Aorta (tissue), 5 donors: Measurements from ENCODE around the gene BTBD9. TPM values are rescaled to one million over a fixed set of nuclear protein-coding genes. Genes with fewer than 3 reads are reported as not detected.

Experiments used
- ATAC-seq: fragments of 200-7000 bp; cut with Tn5 transposase; one replicate; pipeline ENCODE4 v1.9.1; 2022; ENCODE audit warnings: moderate library complexity; ENCODE audit not compliant: low FRiP score
- DNase-seq, 2 donors: peaks; one replicate each; pipeline ENCODE4 v3.0.0-alpha.2; 2020
- H3K27ac ChIP-seq, 2 donors: one replicate each; pipeline ENCODE4 v1.5.1; 2013; ENCODE audit warnings: low read length in 2 of 2, mild to moderate bottlenecking in 2 of 2, moderate library complexity in 2 of 2, control low read depth in 1 of 2, inconsistent platforms in 1 of 2, low read depth in 1 of 2
- H3K27me3 ChIP-seq, 2 donors: one replicate each; pipeline ENCODE4 v1.6.1; 2013; ENCODE audit warnings: control low read depth in 1 of 2, low read length in 1 of 2, mild to moderate bottlenecking in 1 of 2, moderate library complexity in 1 of 2; ENCODE audit not compliant: insufficient read depth in 2 of 2, control insufficient read depth in 1 of 2
- H3K36me3 ChIP-seq, 2 donors: one replicate each; pipeline ENCODE4 v1.6.1; 2013; ENCODE audit warnings: control low read depth in 1 of 2, low read length in 1 of 2, mild to moderate bottlenecking in 1 of 2; ENCODE audit not compliant: insufficient read depth in 2 of 2, control insufficient read depth in 1 of 2
- H3K4me1 ChIP-seq, 2 donors: one replicate each; pipeline ENCODE4 v1.6.1; 2013; ENCODE audit warnings: low read length in 2 of 2, control low read depth in 1 of 2, mild to moderate bottlenecking in 1 of 2, moderate library complexity in 1 of 2; ENCODE audit not compliant: insufficient read depth in 2 of 2, control insufficient read depth in 1 of 2
- H3K4me3 ChIP-seq, 2 donors: one replicate each; pipeline ENCODE4 v1.5.1; 2013; ENCODE audit warnings: low read length in 2 of 2, control low read depth in 1 of 2, mild to moderate bottlenecking in 1 of 2
- H3K9me3 ChIP-seq: one replicate; pipeline ENCODE4 v1.6.1; 2013; ENCODE audit warnings: mild to moderate bottlenecking, low read length; ENCODE audit not compliant: control insufficient read depth
- WGBS, 2 donors: extraction: QIAGEN DNeasy Blood & Tissue Kit; methylation state at CpG; one replicate each; pipeline ENCODE4 v1.1.7; 2013; 5-methylcytosine and 5-hydroxymethylcytosine counted together
- intact Hi-C, 2 donors: fragments of 100-400 bp; cut with DNase I; formaldehyde crosslinking; loops; one replicate each; pipeline versions ENCODE4 v1.14.2 to v1.15.0; 2022
- polyA plus RNA-seq, 2 donors: library from polyadenylated mRNA; stranded (reverse); fragments of 200-250 nt; gene quantifications; one replicate each; pipeline ENCODE4 v1.2.3, GENCODE V29; 2013
- total RNA-seq, 2 donors: library from RNA; stranded (reverse); fragmentation: NEBNext Ultra II Directional; extraction: Animal tissue kit (Norgen Biotek cat#: 25700); gene quantifications; one replicate each; pipeline ENCODE4 v1.2.1, GENCODE V29; 2021
- donor health status: healthy with polysubstance abuse.
- donor health status: Bipolar disorder and iron deficiency.
- donor health status: DM: no; HTN: no; CAD: no.
- donor health status: DM: no; HTN: no; CAD: no.
- donor health status: DM: yes; HTN: yes; CAD: no.

The BTBD9 gene
- total and polyA plus RNA-seq, 4 donors, result 1.5 to 23.6 (median 12.4) TPM

DNA sequence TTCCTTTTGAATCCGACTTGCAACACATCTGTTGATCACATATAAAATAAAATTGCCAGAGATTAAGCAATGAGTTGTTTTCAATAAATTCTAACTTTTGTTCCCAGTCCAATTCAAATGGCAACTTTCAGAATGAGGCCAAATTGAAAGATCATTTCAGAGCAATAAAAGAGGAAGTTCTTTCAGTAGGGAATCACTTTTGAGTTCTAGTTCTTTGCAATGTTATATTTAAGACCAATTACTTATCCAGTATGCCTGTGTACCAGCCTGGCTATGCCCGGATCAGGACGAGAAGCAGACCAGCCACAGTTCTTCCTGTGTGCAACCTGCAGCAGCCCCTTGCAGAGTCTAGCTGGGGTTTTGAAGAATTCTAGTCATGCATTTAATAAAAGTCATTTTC is 232.5 kb downstream of the BTBD9 start:
- ATAC-seq (no peak), DNase-seq (no peak)
- no peaks in the 10 kb centered on the region for H3K36me3 ChIP-seq
- no peaks in the 10 kb centered on the region for H3K9me3 ChIP-seq
- 80 to 84% methylated on average over 3 of the region's 3 CpGs for WGBS, 2 donors
- no peak overlapping the region for H3K27ac ChIP-seq
- H3K4me3 ChIP-seq, result no peak overlapping the region
- intact Hi-C loops, result no loop called here
- no peaks in the 10 kb centered on the region for H3K27me3 ChIP-seq
- peaks cover 0 to 3% of the 10 kb centered on the region in 2 donors for H3K4me1 ChIP-seq

GRCh38 chr6:38406096-38406495 is 233.6 kb downstream of the BTBD9 start:
- Histone ChIP-seq H3K4me1 (peaks cover 0 to 3% of the 10 kb centered on the region in 2 donors), H3K9me3 (no peaks in the 10 kb centered on the region), H3K36me3 (no peaks in the 10 kb centered on the region), H3K27me3 (no peaks in the 10 kb centered on the region), H3K4me3 (no peak overlapping the region), H3K27ac (no peak overlapping the region)
- intact Hi-C loops, result no loop called here
- WGBS, 2 donors, result 84 to 95% methylated on average over 1 of the region's 1 CpG
- no peak for ATAC-seq
- no peak for DNase-seq

GRCh38 chr6:38404900-38405556 is 234.7 kb downstream of the BTBD9 start:
- Histone ChIP-seq H3K27ac (no peak overlapping the region), H3K4me3 (no peak overlapping the region), H3K27me3 (no peaks in the 10 kb centered on the region), H3K36me3 (no peaks in the 10 kb centered on the region), H3K9me3 (no peaks in the 10 kb centered on the region), H3K4me1 (peaks cover 0 to 3% of the 10 kb centered on the region in 2 donors)
- ATAC-seq (no peak), DNase-seq (no peak)
- WGBS, 2 donors, result 18 to 19% methylated on average over 3 of the region's 3 CpGs
- intact Hi-C loops, result no loop called here

DNA sequence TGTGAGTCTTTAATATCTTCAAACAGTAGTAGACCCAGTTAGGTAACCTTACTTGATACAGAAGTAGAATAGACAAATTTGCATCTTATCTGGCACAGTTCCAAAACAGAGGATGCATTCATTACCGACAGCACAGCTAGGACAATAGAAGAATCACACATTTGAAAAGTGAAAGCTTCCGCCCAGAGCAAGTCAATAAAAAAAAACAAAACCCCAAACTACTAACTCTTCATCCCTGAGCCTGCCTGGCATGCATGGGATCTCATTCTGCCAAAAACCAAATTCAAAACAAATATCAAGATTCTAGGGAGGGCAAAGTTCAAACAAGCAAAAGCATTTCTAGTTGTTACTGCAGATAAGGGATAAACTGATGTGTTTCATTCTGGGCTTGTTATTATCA is 235.4 kb downstream of the BTBD9 start:
- no peak overlapping the region for H3K4me3 ChIP-seq
- WGBS, 2 donors, result 9 to 16% methylated on average over 2 of the region's 2 CpGs
- H3K27me3 ChIP-seq, result no peaks in the 10 kb centered on the region
- no peak for ATAC-seq
- intact Hi-C loops, result no loop called here
- peaks cover 0 to 3% of the 10 kb centered on the region in 2 donors for H3K4me1 ChIP-seq
- no peaks in the 10 kb centered on the region for H3K36me3 ChIP-seq
- DNase-seq, result no peak
- H3K9me3 ChIP-seq, result no peaks in the 10 kb centered on the region
- H3K27ac ChIP-seq, result no peak overlapping the region

DNA sequence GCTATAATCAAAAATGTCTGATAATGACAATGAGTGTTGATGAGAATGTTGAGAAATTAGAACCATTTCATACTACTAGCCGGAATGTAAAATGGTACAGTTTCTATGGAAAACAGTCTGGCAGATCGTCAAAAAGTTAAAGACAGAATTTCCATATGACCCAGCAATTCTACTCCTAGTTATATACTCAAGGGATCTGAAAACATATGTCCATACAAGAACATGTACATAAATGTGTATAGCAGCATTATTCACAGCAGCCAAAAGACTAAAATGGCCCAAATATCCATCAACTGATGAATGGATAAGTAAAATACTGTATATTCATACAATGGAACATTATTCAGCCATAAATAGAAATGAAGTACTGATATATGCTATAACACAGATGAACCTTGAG is 236.2 kb downstream of the BTBD9 start:
- WGBS, 2 donors, result 85 to 87% methylated on average over 2 of the region's 2 CpGs
- no peaks in the 10 kb centered on the region for H3K27me3 ChIP-seq
- H3K4me3 ChIP-seq, result no peak overlapping the region
- intact Hi-C loops, result no loop called here
- ATAC-seq (no peak), DNase-seq (no peak)
- H3K4me1 ChIP-seq, result peaks cover 0 to 3% of the 10 kb centered on the region in 2 donors
- H3K36me3 ChIP-seq, result no peaks in the 10 kb centered on the region
- no peaks in the 10 kb centered on the region for H3K9me3 ChIP-seq
- H3K27ac ChIP-seq, result no peak overlapping the region

- no peaks in the 10 kb centered on the region for H3K27me3 ChIP-seq
- no peak overlapping the region for H3K27ac ChIP-seq
- intact Hi-C loops, result no loop called here
- H3K36me3 ChIP-seq, result no peaks in the 10 kb centered on the region
- no peak overlapping the region for H3K4me3 ChIP-seq
- peaks cover 0 to 3% of the 10 kb centered on the region in 2 donors for H3K4me1 ChIP-seq
- no peaks in the 10 kb centered on the region for H3K9me3 ChIP-seq
- WGBS, 2 donors, result 95 to 97% methylated on average over 1 of the region's 1 CpG
- ATAC-seq, result no peak
- no peak for DNase-seq
Measured at GRCh38 chr6:38400764-38401163, 239.0 kb downstream of the BTBD9 start.

- Histone ChIP-seq H3K9me3 (no peaks in the 10 kb centered on the region), H3K36me3 (no peaks in the 10 kb centered on the region), H3K4me3 (no peak overlapping the region), H3K27ac (no peak overlapping the region), H3K4me1 (peaks cover 0 to 3% of the 10 kb centered on the region in 2 donors), H3K27me3 (no peaks in the 10 kb centered on the region)
- DNase-seq (no peak), ATAC-seq (no peak)
- intact Hi-C loops, result no loop called here
- 92% methylated on average over 3 of the region's 3 CpGs for WGBS, 2 donors
Measured at GRCh38 chr6:38400101-38400500, 239.6 kb downstream of the BTBD9 start.

- ATAC-seq (no peak), DNase-seq (no peak)
- Histone ChIP-seq H3K9me3 (no peaks in the 10 kb centered on the region), H3K27ac (no peak overlapping the region), H3K36me3 (no peaks in the 10 kb centered on the region), H3K4me3 (no peak overlapping the region), H3K27me3 (no peaks in the 10 kb centered on the region), H3K4me1 (no peaks in the 10 kb centered on the region)
- intact Hi-C loops, result no loop called here
- WGBS, 2 donors, result 95 to 99% methylated on average over 3 of the region's 3 CpGs
Measured at GRCh38 chr6:38396209-38396608, 243.5 kb downstream of the BTBD9 start.

- H3K4me1 ChIP-seq, result no peaks in the 10 kb centered on the region
- WGBS, 2 donors, result 96 to 100% methylated on average over 1 of the region's 1 CpG
- no peaks in the 10 kb centered on the region for H3K9me3 ChIP-seq
- H3K4me3 ChIP-seq, result no peak overlapping the region
- intact Hi-C loops, result no loop called here
- DNase-seq (no peak), ATAC-seq (no peak)
- H3K36me3 ChIP-seq, result no peaks in the 10 kb centered on the region
- no peak overlapping the region for H3K27ac ChIP-seq
- no peaks in the 10 kb centered on the region for H3K27me3 ChIP-seq
Measured at GRCh38 chr6:38393986-38394385, 245.7 kb downstream of the BTBD9 start.
